ENCODE data around the gene GCSAML. TPM values are rescaled to one million over a fixed set of nuclear protein-coding genes. Genes with fewer than 3 reads are reported as not detected.

GCSAML gene
- polyA plus RNA-seq, 2 of the 4 experiments (the other 2 are of a cell fraction) = not detected

GRCh38 chr1:247528812-247529474 is 20.0 kb upstream of the GCSAML start:
- FAIRE-seq (no peak), DNase-seq (ENCODE audit: low read depth in 1 of 2, low spot score in 1 of 2) (no peak), ATAC-seq (no peak)
- ChIA-PET POLR2A (no interaction called here), CTCF (no interaction called here)
- H3K4me3 ChIP-seq = no peak overlapping the region
- peaks cover 6% of the 10 kb centered on the region; the same call in 1 of the 3 replicates for H3K9me3 ChIP-seq
- WGBS (ENCODE audit: missing lambda C conversion rate) = 3% methylated on average over 2 of the region's 2 CpGs
- TF ChIP-seq NR3C1 (IDR thresholded peaks at IDR 0.05) = no peak
- TF ChIP-seq ATOH8 (CRISPR knock-in tag; IDR thresholded peaks at IDR 0.05; ENCODE audit: low read depth) = no peak
- no peak for TF ChIP-seq USF2 (IDR thresholded peaks at IDR 0.05)
- no peak for TF ChIP-seq RAD21 (conservative IDR thresholded peaks at IDR 0.05 in 1 of 2, IDR thresholded peaks at IDR 0.05 in 1 of 2)
- TF ChIP-seq FOSL2 (IDR thresholded peaks at IDR 0.05) = no peak
- 0 out of 2 replicates have a peak, but pooled peaks have one; percentile 3 for TF ChIP-seq FOSL2 (CRISPR knock-in tag; IDR thresholded peaks at IDR 0.05)
- no peaks in the 10 kb centered on the region for H3K4me1 ChIP-seq
- H3K4me2 ChIP-seq = no peak overlapping the region
- no peak overlapping the region for H3K27ac ChIP-seq

GRCh38 chr1:247529771-247530355 is 19.1 kb upstream of the GCSAML start:
- ChIA-PET CTCF (no interaction called here), POLR2A (no interaction called here)
- DNase-seq (ENCODE audit: low read depth in 1 of 2, low spot score in 1 of 2) (no peak), ATAC-seq (no peak), FAIRE-seq (no peak)
- H3K4me2 ChIP-seq = no peak overlapping the region
- TF ChIP-seq JUNB (IDR thresholded peaks at IDR 0.05) (no peak), NR3C1 (IDR thresholded peaks at IDR 0.05) (no peak)
- peaks cover 6% of the 10 kb centered on the region; the same call in 1 of the 3 replicates for H3K9me3 ChIP-seq
- H3K27ac ChIP-seq = no peak overlapping the region
- H3K4me3 ChIP-seq = no peak overlapping the region
- WGBS (ENCODE audit: missing lambda C conversion rate) = 3% methylated on average over 1 of the region's 1 CpG
- H3K4me1 ChIP-seq = no peaks in the 10 kb centered on the region

- ChIA-PET POLR2A (no interaction called here), CTCF (no interaction called here)
- TF ChIP-seq USF2 (IDR thresholded peaks at IDR 0.05) = no peak
- H3K4me1 ChIP-seq = no peaks in the 10 kb centered on the region
- FAIRE-seq = no peak
- no peak overlapping the region for H3K27ac ChIP-seq
- no peak for ATAC-seq
- 73% methylated on average over 22 of the region's 41 CpGs for WGBS (ENCODE audit: missing lambda C conversion rate)
- no peak for DNase-seq (ENCODE audit: low read depth in 1 of 2, low spot score in 1 of 2)
- no peak overlapping the region for H3K4me2 ChIP-seq
- H3K9me3 ChIP-seq = 0 out of 3 replicates have a peak, but pooled peaks cover 2% of the 10 kb centered on the region
- H3K4me3 ChIP-seq = no peak overlapping the region
These were observed 18.1 kb upstream of the GCSAML start for GRCh38 chr1:247530785-247531184.

- H3K4me2 ChIP-seq = no peak overlapping the region
- ChIA-PET POLR2A (no interaction called here), CTCF (no interaction called here)
- H3K4me1 ChIP-seq = no peaks in the 10 kb centered on the region
- no peak for FAIRE-seq
- ATAC-seq = no peak
- 36% methylated on average over 8 of the region's 8 CpGs for WGBS (ENCODE audit: missing lambda C conversion rate)
- no peak overlapping the region for H3K27ac ChIP-seq
- TF ChIP-seq BHLHE40 (IDR thresholded peaks at IDR 0.05; ENCODE audit: low read depth, low read length) (no peak), FOXS1 (CRISPR knock-in tag; IDR thresholded peaks at IDR 0.05) (no peak), SREBF2 (IDR thresholded peaks at IDR 0.05) (no peak), SMC3 (IDR thresholded peaks at IDR 0.05) (no peak), POLR2A (IDR thresholded peaks at IDR 0.05; ENCODE audit: low read length) (no peak), JUNB (IDR thresholded peaks at IDR 0.05) (no peak), HMGXB4 (CRISPR knock-in tag; IDR thresholded peaks at IDR 0.05; ENCODE audit: borderline replicate concordance) (no peak), PHF8 (IDR thresholded peaks at IDR 0.05; ENCODE audit: borderline replicate concordance, low read depth) (no peak), USF2 (IDR thresholded peaks at IDR 0.05) (no peak)
- DNase-seq (ENCODE audit: low read depth in 1 of 2, low spot score in 1 of 2) = peak in 1 of 2 experiments; percentile 2
- H3K9me3 ChIP-seq = 0 out of 3 replicates have a peak, but pooled peaks cover 2% of the 10 kb centered on the region
- H3K4me3 ChIP-seq = no peak overlapping the region
These were observed 17.0 kb upstream of the GCSAML start for GRCh38 chr1:247531937-247532336.
